Liver (tissue), 3 donors: ENCODE measurements around the gene ZNF775.

Source experiments
- CTCF ChIP-seq: fragments of 150-350 bp; IDR thresholded peaks from 2 replicates; pipeline ENCODE4 v1.5.1; 2017; ENCODE audit warnings: improper control_type of control experiment, low read depth, low read length; ENCODE audit not compliant: missing input control
- EGR1 ChIP-seq, 2 donors: IDR thresholded peaks; 2 replicates each; pipeline ENCODE4 v1.6.1; 2016 to 2018; ENCODE audit warnings: antibody characterized with exemption in 2 of 2, low read depth in 2 of 2
- GABPA ChIP-seq, 2 donors: IDR thresholded peaks in 1 of 2; conservative IDR thresholded peaks in 1 of 2; 2 replicates each; pipeline ENCODE4 v1.6.1; 2016; ENCODE audit warnings: antibody characterized with exemption in 2 of 2, mild to moderate bottlenecking in 1 of 2, moderate library complexity in 1 of 2
- HNF4A ChIP-seq, 2 donors: conservative IDR thresholded peaks; 2 replicates each; pipeline ENCODE4 v1.6.1; 2016; ENCODE audit warnings: antibody characterized with exemption in 2 of 2, mild to moderate bottlenecking in 2 of 2
- REST ChIP-seq: IDR thresholded peaks from 2 replicates; pipeline ENCODE4 v1.6.1; 2016; ENCODE audit warnings: antibody characterized with exemption, mild to moderate bottlenecking
- RXRA ChIP-seq, 2 donors: IDR thresholded peaks; 2 replicates each; pipeline ENCODE4 v1.6.1; 2017 to 2018; ENCODE audit warnings: antibody characterized with exemption in 2 of 2, mild to moderate bottlenecking in 1 of 2
- SP1 ChIP-seq: IDR thresholded peaks from 2 replicates; pipeline ENCODE4 v1.6.1; 2018; ENCODE audit warnings: antibody characterized with exemption, mild to moderate bottlenecking
- donor health status: healthy.
- donor health status: healthy.

- no peak for TF ChIP-seq HNF4A (conservative IDR thresholded peaks at IDR 0.05)
- TF ChIP-seq CTCF: no peak
- TF ChIP-seq GABPA (IDR thresholded peaks at IDR 0.05 in 1 of 2, conservative IDR thresholded peaks at IDR 0.05 in 1 of 2): no peak
- no peak for TF ChIP-seq RXRA (IDR thresholded peaks at IDR 0.05)
- no peak for TF ChIP-seq EGR1 (IDR thresholded peaks at IDR 0.05; ENCODE audit: low read depth in 2 of 2)
- no peak for TF ChIP-seq SP1
- no peak for TF ChIP-seq REST
Measured at GRCh38 chr7:150409300-150410030, 30.3 kb downstream of the ZNF775 start.
